TTC549 (cell line): Measurements from ENCODE around the gene NACC2.
"Not testable (repeated sequence)": the region's sequence is repeated elsewhere in the genome, so short reads cannot be mapped to it uniquely, and the experiment has no call there.

Experiments
- FAIRE-seq: peaks from 2 replicates; lab custom pipeline; 2012; peaks lifted over from hg19 to GRCh38; lab: Jason Lieb, UNC

Gene NACC2

DNA sequence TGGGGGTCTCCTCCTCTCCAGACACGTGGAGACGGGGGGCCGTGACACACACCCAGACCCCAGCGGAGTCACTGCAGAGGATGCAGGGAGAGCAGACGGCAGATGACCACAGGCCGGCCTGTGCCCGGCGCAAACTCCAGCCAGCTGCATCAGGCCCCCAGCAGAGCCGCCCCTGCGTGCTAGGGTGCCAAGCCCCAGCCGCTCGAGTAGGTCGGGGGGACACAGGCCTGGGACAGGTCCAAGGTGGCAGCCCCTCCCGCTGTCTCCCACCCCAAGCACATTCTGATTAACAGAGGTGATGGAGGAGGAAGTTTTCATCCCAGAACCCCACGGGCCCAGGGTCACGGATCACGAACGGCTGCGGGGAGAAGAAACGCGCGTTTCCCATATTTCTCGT is 14.4 kb downstream of the NACC2 start:
- no peak for FAIRE-seq

DNA sequence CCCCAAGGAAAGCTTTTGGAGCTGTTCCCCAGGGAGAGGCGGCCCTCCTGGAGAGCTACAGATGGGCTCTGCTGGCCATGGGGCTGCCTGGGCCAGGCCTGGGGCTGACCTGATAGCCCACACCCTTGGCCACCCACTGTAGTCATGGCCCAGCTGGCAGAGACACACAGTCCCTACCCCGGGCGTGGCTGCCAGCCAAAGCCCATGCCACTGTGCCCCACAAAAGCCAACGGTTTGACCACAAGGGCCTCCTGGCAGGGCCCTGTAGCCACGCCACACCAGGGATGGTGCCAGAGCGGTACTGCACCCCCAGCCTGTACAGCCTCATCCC is 15.2 kb downstream of the NACC2 start:
- no peak for FAIRE-seq

DNA sequence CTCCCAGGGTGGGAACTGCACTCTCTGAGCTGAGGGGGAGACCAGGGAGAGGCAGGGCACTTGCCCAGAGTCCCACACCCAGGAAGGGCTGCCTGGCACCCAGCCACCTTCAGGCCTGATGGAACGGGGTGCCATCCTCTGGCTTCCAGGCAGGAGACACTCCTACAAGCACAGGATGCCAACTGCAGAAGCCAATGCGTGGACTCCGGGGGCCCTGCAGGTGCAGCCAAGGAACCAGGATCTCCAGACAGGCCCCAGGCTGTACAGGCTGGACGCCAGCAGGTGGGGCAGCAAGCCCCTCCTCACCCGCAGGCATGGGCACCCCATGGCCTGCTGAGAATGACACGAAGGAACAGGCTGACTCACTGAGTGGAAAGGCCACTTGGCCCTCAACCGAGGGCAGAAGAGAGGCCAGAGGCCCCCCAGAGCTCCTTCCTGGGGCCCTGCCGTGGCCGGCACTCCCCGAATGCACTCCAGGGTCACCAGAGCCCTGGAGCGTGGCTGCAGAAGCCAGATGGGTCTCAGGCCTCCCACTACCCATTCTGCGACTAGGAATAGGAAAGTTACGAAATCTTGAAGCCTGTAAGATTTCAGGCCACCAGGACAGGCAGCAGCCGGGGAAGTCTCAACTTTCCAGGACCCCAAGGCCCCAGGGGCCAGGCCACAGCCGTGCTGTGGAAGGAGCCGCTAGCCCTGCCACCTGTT is 15.7 kb downstream of the NACC2 start:
- FAIRE-seq, result no peak

DNA sequence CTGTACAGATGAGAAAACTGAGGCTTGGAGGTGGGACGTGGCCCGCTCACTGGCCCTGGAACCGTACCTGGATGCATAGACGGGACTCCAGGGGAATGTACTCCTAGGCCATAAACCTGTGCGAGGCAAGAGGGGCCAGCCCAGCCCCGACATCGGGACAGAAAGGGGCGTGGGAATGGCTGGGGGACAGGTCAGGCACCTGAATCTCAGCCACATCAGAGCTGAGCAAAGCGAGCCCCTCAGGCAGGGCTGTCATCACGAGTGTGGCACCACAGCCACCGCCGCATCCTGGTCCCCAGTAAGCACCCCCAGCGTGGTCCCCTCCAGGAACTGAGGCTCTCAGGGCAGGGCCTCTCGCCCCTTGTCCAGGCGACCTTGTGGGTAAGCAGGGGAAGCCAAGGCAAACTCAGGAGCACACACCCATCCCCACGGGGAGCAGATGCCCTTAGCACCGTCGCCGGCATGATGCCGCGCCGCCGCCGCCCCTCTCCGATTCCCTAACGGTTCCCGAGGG is 16.5 kb downstream of the NACC2 start:
- FAIRE-seq, result no peak

DNA sequence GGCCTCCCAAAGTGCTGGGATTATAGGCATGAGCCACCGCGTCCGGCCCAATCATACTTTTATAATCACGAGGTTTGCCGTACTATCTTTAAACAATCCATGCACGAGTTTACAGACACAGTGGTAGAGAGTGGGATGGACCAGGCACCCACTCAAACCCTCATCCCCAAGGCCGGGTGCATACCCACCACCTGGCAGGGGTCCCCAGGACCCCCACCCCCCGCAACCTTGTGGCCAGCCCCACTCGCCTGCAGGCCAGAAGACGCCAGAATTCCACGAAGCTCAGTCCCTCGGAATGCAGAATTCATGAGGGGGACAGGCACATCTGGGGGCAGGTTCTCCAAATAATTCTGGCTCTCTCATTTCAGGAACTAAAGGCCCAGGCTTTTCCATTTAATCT is 17.1 kb downstream of the NACC2 start:
- FAIRE-seq, result no peak

DNA sequence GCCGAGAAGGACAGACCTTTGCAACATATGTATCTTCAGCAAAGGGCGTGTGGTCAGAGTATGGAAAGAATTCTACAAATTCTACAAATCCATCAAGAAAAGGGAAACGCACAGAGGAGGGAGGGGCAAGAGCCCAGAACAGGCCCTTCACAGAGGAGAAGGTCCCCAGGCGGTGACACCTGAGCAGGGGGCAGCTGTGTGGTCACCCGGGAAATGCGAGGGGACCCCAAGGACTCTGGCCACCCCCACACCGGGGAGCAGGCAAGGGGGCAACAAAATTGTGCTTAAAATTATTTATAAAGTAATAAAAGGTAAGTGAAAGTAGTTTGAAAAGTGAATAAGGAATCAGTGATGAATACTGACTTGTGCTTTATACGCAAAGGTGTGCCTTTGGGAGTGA is 17.6 kb downstream of the NACC2 start:
- no peak for FAIRE-seq

DNA sequence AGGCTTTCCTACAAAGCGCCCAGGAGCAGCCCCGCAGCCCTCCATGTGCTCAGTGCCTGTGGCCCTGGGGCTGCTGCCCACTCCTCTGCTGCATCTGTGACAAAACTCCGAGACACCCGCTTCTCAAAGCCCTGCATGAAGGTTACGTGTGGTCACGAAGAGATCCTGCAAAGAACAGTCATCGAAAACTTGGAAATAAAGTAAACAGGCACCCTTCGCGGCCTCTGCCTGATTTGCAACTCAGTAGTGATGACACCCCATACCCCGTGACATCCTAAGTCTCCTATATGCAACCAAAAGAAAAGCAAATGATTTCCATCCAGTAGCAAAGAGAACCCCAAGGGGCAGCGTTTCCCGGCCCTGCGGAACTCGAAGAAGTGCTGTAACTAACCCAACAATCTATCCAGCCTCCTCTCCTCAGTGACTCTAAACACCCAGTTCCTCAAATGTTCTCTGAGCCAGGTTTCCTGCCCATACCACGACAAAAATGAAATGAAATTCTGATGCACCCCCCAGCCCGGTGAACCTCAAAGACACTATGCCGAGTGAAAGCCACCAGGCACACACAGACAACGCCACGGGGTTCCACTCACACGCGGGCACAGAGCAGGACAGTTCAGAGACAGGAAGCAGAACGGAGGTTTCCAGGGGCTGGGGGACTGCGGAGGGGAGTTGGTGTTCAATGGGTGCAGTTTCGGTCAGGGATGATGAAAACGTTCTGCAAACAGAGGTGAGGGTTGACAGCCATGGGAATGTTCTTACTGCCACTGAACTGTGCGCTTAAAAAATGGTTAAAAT is 19.0 kb downstream of the NACC2 start:
- no peak for FAIRE-seq

DNA sequence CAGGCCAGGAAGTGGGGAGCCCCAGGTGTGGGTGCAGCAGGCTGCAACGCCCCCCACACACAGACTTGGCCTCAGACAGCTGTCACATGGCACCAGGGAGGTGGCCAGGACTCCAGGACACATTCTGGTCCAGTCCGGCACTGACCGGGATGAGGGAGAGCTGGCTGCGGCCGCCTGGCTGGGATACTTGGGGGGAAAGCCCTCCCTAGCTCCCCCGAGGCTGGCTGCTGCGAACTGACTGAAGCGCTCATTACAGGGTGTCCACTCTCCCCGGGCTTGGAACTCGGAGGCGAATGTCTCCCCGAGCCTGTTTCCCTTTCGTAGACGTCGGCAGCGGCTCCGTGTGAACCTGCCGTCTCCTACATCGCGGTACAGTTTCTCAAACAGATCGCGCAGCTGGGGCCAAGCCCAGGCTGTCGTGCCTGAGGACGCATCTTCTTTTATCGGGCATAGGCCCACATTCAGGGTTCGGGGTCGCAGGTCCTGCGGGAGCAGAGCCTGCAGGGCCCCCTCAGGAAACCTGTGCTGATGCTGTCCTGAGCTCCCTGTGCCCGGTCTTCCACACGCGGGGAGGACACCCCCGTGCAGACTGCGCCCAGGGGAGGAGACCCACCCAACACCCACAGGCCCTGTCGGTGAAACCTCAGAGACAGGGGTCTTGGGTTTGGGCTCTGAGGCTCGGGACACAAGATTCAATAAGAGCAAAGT is 19.8 kb downstream of the NACC2 start:
- FAIRE-seq, result no peak

DNA sequence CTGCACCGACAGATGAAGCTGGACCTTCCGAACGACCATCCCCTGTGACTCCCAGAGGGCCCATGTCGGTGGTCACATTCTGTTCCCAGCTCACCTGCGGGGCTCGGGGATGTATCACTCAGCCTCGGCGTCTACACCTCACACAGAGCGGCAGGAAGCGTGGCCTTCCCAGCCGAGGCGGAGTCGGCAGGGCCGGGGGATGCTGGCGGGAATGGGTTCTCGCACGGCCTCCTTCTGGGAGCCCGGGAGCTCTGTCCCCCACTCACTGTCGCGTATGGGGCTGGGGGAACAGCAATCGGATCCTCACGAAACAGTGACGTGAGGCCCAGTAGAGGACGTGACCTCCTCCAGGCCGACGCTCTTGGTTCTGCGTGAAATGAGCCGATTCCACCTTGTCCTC is 20.4 kb downstream of the NACC2 start:
- FAIRE-seq, result no peak

DNA sequence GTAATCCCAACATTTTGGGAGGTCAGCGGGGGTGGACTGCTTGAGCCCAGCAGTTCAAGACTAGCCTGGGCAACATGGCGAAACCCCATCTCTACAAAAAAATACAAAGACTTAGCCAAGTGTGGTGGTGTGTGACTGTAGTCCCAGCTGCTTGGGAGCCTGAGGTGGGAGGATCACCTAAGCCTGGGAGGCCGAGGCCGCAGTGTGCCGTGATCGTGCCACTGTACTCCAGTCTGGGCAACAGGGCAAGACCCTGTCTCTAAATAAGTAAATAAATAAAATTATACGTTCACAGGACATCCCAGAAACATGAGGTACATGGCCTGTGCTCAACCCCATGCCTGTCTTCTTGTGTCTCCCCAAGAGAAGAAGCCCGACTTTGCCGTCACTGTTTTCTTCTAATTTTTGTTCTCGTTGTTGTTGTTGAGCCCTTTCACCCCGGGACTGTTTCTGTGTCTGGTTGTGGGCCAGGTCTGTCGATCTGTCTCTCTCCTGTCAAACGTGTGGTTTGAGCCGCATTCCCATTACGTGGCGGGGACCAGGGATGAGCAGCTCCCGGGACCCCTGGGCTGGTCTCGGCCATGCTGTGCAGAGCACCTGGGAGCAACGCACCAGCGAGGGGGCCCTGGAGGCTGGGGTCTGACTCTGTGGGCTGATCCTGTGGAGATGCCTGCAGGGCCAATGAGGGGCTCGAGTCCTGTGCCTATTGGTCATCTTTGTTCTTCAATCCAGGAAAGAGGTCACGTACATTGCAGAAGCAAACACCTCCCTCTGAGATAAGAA is 32.2 kb downstream of the NACC2 start:
- no peak for FAIRE-seq

DNA sequence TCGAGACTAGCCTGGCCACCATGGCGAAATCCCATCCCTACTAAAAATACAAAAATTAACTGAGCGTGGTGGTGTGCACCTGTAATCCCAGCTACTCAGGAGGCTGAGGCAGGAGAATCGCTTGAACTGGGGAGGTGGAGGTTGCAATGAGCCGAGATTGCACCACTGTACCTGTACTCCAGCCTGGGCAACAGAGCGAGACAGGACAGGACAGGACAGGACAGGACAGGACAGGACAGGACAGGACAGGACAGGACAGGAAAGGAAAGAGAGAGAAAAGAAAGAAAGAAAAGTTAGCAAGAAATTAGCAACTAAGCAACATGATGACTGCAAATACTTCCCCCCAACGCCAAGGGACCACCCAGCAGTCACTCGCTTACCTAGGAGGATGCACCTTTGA is 33.2 kb downstream of the NACC2 start:
- FAIRE-seq, result not testable (repeated sequence)

DNA sequence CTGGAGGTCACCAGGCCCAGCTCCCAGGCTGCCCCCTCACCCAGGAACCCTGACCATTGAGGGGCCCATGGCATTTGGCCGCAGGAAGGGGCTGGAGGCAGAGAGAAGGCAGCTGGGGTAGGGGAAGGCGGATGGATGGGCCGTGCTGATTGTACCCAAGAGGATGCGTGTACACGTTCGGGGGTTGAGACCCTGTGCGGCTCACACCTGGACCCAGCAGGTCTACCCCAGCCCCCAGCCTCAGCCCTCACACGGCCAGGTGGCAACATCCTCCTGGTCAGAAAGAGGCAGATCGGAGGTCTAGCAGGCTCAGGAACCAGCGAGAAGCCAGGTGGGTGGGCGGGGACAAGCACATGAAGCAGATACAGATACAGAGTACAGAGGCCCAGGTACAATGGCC is 33.7 kb downstream of the NACC2 start:
- no peak for FAIRE-seq

DNA sequence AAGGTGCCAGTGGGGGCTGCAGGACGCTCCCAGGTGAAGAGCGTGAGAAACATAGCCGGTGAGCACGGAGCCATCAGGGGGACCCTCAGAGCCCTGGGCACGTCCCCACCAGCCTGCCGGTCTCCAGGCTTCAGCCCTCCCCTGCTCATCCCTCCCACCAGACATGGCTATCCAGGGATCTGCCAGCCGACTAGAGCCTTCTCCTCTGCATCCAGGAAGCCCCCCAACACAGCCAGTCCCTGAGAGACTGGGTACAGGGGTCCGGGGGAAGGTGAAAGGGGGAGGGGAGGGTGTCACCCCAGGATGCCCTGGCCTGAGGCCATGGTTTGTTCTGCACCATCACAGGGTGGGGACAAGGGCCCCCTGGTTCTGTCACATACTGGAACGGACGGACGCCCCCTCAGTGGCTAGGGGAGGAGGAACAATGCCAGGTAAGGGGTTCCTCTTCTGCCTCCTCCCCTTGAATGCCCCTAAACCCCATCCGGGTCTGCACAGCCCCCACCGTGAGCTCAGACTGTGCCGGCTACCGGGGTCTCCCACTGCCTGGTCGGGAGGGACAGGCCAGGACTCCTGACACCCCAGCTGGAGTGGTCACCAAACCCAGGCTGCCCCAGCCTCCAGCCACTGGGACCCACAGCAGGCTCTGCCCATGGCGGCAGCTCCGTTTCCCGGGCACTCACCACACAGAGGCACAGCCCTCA is 34.3 kb downstream of the NACC2 start:
- no peak for FAIRE-seq

DNA sequence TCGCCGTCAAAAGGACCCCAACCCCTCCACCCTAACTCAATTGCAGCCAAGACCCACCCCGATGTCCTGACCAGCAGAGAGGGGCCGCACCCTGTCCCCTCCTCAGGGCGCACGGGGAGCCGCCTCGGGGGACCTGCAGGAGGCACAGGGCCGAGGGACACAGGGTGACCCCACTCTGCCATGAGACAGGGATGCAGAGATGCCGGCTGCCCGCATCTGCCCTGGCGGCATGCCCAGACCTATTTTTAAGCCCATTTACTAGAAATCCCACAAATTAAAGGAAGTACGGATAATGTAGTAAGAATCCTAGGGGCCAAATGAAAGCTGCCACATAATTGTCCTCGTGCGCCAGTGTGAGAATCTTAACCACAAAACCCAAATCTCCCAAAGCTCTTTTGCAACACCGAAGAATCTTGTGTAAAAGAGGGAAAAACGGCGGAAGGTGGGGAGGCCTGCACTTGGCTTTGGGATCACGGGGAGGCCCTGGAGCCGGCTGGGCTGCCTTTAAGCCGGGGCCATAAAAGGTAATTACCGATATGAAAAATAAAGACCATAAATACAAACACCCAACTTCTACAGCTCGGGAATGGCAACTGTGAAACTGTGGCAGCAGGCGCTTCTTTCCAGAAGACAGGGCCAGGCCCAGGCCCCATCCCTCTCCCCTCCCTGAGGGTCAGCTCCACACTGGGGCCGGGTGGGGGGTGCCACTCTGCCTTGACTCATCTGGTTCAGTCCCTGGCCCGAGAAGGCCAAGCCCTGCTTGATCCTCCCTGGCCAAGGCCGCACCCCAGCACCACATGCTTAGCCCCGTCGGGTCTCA is 35.0 kb downstream of the NACC2 start:
- FAIRE-seq, result no peak

DNA sequence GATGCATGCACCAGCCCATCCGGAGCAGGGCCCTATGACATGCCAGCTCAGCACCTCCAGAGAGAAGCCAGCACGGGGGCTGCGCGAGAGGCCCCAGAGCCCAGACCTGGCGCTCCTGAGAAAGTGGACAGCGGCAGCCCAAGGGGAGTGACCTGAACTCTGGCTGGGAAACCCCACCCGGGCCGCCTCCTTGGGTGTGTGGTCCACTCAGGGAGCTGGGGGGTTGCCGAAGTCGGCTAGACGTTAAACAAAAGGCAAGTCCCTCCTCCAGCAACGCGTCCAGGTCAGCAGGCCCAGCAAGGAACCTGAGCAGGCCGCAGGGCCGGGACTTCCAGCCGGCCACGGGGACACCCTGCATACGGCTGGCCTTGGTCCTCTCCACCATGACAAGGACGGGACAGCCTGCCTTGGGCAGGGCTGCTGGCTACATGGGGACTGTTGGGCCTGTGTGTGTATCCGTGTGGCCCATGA is 35.7 kb downstream of the NACC2 start:
- no peak for FAIRE-seq

DNA sequence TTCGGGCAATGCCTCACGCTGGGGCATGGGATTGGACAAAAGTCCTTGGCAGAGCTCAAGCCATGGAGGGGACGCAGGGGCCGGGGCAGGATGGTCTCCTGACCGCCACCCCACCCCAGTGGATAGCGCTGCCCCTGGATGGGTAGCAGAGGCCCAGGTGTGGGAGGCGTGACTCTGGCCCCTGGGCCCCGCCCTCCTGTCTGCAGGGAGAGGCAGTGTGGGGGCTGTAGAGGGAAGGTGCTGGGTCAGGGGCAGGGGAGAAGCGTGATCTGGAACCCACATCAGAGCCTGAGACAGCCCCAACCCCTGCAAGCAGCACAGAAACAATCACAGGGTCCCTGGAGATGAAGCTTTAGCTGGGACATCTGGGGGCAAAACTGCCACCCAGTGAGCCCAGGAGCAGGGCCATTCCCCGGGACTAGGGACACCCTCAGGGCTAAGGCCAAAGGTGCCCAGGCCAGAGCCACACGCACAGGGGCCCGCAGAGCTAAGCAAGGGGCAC is 36.2 kb downstream of the NACC2 start:
- no peak for FAIRE-seq

DNA sequence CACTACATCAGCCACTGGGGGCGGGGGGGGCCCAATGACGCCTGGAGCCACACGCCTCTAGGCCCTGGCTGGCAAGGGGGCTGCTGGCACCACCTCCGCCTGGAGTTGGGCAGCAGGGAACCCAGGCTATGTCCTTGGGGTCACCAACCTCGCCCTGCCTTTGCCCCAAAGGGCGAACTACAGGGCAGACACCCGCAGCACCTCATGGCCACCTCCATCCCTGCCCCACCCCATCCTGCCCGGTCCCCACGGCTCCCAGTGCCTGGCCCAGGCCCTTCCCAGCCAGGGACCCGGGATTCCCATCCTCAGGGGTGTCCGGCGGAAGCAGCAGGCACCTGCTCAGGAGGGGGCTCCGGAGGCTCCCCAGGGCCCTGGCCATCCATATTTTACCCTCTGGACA is 37.0 kb downstream of the NACC2 start:
- no peak for FAIRE-seq

DNA sequence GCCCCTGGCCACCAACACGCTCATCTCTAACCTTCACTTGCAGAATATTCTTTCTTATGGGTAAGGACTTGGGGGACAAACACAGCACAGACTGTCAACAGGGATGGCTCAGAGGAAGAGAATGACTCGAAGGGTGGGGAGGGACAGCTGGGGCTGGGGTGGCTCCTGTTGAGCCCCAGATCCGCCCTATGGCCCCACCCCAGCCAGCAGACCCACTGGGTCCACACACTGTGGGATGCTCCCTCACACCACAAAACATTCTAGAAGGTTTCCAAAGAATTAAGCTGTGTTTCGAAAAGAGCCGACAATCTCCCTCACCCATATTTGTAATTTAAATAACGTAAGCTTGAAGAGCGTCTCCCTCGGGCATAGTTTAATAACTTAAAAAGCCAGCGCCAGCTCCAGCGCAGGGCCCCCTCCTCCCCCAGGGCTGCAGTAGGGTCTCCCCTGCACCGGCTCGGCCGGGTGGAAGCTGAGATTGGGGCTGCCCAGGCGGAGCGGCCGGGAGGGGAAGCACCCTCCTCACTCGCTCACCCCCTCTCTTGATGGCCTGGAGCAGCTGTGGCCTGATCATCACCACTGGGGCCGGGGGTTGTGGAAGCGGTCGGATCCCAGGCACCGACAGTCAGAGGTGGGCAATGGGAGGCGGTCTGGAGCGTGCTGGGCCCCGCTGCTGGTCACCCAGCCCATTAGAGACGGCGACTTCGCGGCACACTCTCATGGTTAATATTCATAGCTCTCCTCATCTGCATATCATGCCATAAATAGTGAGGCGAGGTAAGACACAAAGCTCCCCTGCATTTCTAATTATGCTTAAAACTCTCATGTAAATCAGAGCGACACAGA is 37.6 kb downstream of the NACC2 start:
- FAIRE-seq, result no peak

DNA sequence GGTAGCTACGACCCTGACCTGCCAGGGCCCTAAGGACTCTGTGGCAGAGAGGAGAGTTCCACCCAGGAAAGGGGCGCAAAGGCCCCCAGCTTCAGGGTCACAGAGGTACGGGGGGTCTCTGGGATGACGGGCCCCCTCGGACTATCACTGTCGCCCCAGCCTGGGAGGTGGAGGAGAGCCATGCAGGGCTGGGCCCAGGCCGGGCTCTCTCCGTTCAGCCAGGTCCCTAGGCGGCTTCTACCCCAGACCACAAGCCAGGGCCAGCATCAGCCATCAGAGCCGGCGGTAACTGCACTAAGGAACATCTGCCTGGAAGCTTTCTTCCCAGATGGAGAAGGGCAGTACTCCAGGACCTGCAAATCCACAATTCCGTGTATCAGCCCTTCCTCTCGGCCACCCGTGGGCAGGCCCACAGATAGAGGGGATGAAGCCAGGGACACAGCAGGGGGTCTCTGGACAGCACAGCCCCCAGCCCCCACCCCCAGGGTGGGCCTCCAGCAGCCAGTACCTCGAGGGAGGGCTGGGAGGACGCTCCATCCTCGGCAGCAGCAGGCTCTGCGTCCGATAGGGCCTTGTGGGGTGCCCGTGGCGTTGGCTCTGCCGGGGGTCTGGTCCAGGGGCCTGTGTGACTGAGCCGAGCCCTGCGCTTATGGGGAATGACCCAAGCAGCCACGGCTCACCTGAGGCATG is 38.4 kb downstream of the NACC2 start:
- no peak for FAIRE-seq
